Fibroblast of lung (primary cell): ENCODE data around the gene C5orf46.

ENCODE experiments used
- EZH2 ChIP-seq: IDR thresholded peaks from 2 replicates; pipeline ENCODE4 v1.5.1; 2012; ENCODE audit warnings: low read length, control low read depth, mild to moderate bottlenecking; ENCODE audit errors: missing control alignments
- TF ChIP-seq, protein P1 (sequence below), 2 donors: IDR thresholded peaks in 1 of 2; conservative IDR thresholded peaks in 1 of 2; 1 replicate in 1 of 2; 2 replicates in 1 of 2; pipeline ENCODE4 v1.5.1; 2011 to 2012; ENCODE audit warnings: low read length in 2 of 2, control low read depth in 1 of 2, inconsistent platforms in 1 of 2, low read depth in 1 of 2, mild to moderate bottlenecking in 1 of 2

DNA sequence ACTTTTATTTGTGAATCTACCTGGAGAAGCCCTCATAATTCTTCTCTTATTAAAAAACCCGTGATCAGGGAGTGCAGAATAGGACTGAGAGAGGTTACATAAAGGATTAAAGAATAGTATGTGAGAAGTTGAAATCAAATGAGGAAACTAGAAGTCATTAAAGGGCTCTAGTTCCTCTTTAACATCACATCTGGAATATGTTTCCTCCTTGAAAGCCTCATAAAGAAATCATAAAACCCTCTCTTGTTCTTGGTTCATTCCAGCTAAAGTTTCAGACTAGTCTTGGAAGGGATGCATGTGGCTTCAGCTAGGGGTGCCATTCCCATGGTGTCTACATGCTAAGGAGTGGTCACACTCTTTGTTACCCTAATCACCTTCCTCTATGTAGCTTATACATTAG, 5.7 kb upstream of the C5orf46 start:
- TF ChIP-seq, protein P1, sequence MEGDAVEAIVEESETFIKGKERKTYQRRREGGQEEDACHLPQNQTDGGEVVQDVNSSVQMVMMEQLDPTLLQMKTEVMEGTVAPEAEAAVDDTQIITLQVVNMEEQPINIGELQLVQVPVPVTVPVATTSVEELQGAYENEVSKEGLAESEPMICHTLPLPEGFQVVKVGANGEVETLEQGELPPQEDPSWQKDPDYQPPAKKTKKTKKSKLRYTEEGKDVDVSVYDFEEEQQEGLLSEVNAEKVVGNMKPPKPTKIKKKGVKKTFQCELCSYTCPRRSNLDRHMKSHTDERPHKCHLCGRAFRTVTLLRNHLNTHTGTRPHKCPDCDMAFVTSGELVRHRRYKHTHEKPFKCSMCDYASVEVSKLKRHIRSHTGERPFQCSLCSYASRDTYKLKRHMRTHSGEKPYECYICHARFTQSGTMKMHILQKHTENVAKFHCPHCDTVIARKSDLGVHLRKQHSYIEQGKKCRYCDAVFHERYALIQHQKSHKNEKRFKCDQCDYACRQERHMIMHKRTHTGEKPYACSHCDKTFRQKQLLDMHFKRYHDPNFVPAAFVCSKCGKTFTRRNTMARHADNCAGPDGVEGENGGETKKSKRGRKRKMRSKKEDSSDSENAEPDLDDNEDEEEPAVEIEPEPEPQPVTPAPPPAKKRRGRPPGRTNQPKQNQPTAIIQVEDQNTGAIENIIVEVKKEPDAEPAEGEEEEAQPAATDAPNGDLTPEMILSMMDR (conservative IDR thresholded peaks at IDR 0.05 in 1 of 2, IDR thresholded peaks at IDR 0.05 in 1 of 2; ENCODE audit: low read depth in 1 of 2, low read length in 2 of 2) = no peak
- TF ChIP-seq EZH2 = no peak
